ENCODE data around the gene TTC3. TPM values are rescaled to one million over a fixed set of nuclear protein-coding genes. Genes with fewer than 3 reads are reported as not detected.

TTC3 gene
- total RNA-seq, 1 experiment from 2014 or later = 29.0 TPM

DNA sequence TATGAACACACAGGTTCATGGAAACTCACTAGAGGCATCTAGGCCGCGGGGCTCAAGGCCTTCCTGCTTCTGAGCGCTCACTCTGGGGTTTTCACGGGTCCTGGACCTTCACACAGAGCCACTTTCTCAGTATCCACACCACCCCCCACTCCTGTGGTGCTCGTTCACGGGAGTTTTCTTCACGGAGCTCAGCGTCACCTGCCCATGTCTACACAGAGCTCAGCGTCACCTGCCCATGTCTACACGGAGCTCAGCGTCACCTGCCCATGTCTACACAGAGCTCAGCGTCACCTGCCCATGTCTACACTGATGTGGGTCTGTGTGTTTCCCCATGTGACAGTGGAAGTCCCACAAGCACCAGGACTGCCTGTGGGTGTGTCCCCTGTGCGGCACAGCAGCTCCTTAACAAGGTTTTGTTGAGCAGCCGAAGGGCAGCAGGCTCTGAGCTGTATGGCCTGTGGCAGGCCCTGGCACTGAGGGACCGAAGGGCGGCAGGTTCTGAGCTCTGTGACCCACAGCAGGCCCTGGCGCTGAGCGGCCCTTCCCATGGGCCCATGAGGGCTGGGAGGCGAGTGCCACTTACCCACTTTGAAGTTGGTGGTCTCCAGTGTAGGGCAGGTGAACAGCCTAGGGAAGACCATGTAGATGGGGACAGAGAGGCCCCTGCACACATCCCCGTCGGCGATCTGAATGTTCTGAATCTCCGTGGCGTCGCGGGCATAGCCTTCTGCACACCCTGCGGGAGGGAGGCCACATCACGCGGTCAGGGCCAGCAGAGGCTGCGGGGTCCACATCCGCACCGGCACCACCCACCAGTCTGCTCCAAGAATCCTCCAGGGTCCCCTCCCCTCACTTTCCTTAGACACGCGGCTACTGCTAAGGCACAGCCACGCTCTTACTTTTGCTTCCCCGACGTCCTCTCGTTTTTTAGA lies 154.3 kb downstream of the TTC3 start:
- no peak for DNase-seq (ENCODE audit: low spot score)
- Mint-ChIP-seq H3K27me3 (ENCODE audit: low read depth) (no peaks in the 10 kb centered on the region), H3K36me3 (peaks cover 86% of the 10 kb centered on the region), H3K9me3 (peaks cover 12% of the 10 kb centered on the region), H3K27ac (no peak overlapping the region), H3K4me3 (no peak overlapping the region), H3K4me1 (no peaks in the 10 kb centered on the region)
- POLR2A ChIA-PET = interaction anchor here (0.6 kb wide), 1 partner anchor 52 kb away, joined by 4 read pairs; no protein-coding TSS in a partner anchor
- ATAC-seq = no peak
- no peak for TF ChIP-seq ZNF263 (CRISPR knock-in tag; IDR thresholded peaks at IDR 0.05; ENCODE audit: low read depth)
- no peak for TF ChIP-seq ATF2 (CRISPR knock-in tag; IDR thresholded peaks at IDR 0.05; ENCODE audit: borderline replicate concordance, low read depth)
- no peak for TF ChIP-seq E2F1 (CRISPR knock-in tag; IDR thresholded peaks at IDR 0.05)
- TF ChIP-seq MYBL2 (CRISPR knock-in tag; IDR thresholded peaks at IDR 0.05) = no peak
- no peak for TF ChIP-seq HMGXB4 (CRISPR knock-in tag; IDR thresholded peaks at IDR 0.05)
- no peak for TF ChIP-seq ZNF512 (CRISPR knock-in tag; IDR thresholded peaks at IDR 0.05; ENCODE audit: borderline replicate concordance)
- TF ChIP-seq SP1 (CRISPR knock-in tag; conservative IDR thresholded peaks at IDR 0.05) = no peak
- no peak for TF ChIP-seq ZNF425 (CRISPR knock-in tag; conservative IDR thresholded peaks at IDR 0.05)
- no peak for TF ChIP-seq FOXP1 (CRISPR knock-in tag; IDR thresholded peaks at IDR 0.05; ENCODE audit: borderline replicate concordance)
- TF ChIP-seq TEAD4 (CRISPR knock-in tag; IDR thresholded peaks at IDR 0.05) = no peak
- TF ChIP-seq, protein P1, sequence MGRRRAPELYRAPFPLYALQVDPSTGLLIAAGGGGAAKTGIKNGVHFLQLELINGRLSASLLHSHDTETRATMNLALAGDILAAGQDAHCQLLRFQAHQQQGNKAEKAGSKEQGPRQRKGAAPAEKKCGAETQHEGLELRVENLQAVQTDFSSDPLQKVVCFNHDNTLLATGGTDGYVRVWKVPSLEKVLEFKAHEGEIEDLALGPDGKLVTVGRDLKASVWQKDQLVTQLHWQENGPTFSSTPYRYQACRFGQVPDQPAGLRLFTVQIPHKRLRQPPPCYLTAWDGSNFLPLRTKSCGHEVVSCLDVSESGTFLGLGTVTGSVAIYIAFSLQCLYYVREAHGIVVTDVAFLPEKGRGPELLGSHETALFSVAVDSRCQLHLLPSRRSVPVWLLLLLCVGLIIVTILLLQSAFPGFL (CRISPR knock-in tag; IDR thresholded peaks at IDR 0.05; ENCODE audit: borderline replicate concordance) = no peak
- TF ChIP-seq, protein P2, sequence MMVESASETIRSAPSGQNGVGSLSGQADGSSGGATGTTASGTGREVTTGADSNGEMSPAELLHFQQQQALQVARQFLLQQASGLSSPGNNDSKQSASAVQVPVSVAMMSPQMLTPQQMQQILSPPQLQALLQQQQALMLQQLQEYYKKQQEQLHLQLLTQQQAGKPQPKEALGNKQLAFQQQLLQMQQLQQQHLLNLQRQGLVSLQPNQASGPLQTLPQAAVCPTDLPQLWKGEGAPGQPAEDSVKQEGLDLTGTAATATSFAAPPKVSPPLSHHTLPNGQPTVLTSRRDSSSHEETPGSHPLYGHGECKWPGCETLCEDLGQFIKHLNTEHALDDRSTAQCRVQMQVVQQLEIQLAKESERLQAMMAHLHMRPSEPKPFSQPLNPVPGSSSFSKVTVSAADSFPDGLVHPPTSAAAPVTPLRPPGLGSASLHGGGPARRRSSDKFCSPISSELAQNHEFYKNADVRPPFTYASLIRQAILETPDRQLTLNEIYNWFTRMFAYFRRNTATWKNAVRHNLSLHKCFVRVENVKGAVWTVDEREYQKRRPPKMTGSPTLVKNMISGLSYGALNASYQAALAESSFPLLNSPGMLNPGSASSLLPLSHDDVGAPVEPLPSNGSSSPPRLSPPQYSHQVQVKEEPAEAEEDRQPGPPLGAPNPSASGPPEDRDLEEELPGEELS (CRISPR knock-in tag; IDR thresholded peaks at IDR 0.05) = no peak
- CTCF ChIA-PET = no interaction called here

Data from WTC11 (cell line).